CD4-positive, CD25-positive, alpha-beta regulatory T cell (primary cell): ENCODE data around the gene EPB41L4A. TPM values are rescaled to one million over a fixed set of nuclear protein-coding genes. Genes with fewer than 3 reads are reported as not detected.
"Not testable (repeated sequence)": the region's sequence is repeated elsewhere in the genome, so short reads cannot be mapped to it uniquely, and the experiment has no call there.

Source experiments
- ATAC-seq, 2 donors: fragments of 150-1000 bp; cut with Tn5 transposase; one replicate each; pipeline ENCODE4 v1.10.0; 2021; ENCODE audit warnings: low read depth in 2 of 2, moderate number of reproducible peaks in 2 of 2, moderate library complexity in 1 of 2
- DNase-seq, 3 donors: peaks; one replicate each; pipeline versions ENCODE4 v3.0.0 to v3.0.0-alpha.2; 2012 to 2022; ENCODE audit warnings: mixed read lengths in 1 of 3
- H3K27ac ChIP-seq: one replicate; pipeline ENCODE4 v1.7.0; 2013; ENCODE audit warnings: mild to moderate bottlenecking, low read length; ENCODE audit not compliant: insufficient read depth, poor library complexity, severe bottlenecking
- H3K27me3 ChIP-seq: one replicate; pipeline ENCODE4 v1.7.0; 2013; ENCODE audit warnings: low read length; ENCODE audit not compliant: control insufficient read depth, insufficient read depth
- H3K36me3 ChIP-seq: one replicate; pipeline ENCODE4 v1.7.0; 2013; ENCODE audit warnings: mild to moderate bottlenecking, low read length, moderate library complexity; ENCODE audit not compliant: control insufficient read depth, insufficient read depth
- H3K4me1 ChIP-seq: 2 replicates; pipeline ENCODE4 v1.7.0; 2013; ENCODE audit warnings: mild to moderate bottlenecking, low read length; ENCODE audit not compliant: insufficient read depth, control insufficient read depth, poor library complexity, severe bottlenecking
- H3K4me3 ChIP-seq: one replicate; pipeline ENCODE4 v1.7.0; 2013; ENCODE audit warnings: low read depth, mild to moderate bottlenecking, low read length, moderate library complexity
- H3K9me3 ChIP-seq, 2 experiments: 1 replicate in 1 of 2; 2 replicates in 1 of 2; pipeline ENCODE4 v1.7.0; 2013; ENCODE audit warnings: low read length in 2 of 2, mild to moderate bottlenecking in 1 of 2, moderate library complexity in 1 of 2; ENCODE audit not compliant: control insufficient read depth in 2 of 2
- H3K27ac Mint-ChIP-seq, 3 donors: one replicate each; pipeline ENCODE4 v1.8.0; 2020 to 2022; ENCODE audit warnings: mild to moderate bottlenecking in 3 of 3, mixed read lengths in 3 of 3, moderate library complexity in 2 of 3
- H3K27me3 Mint-ChIP-seq: one replicate; pipeline ENCODE4 v1.8.0; 2022; ENCODE audit warnings: mild to moderate bottlenecking, mixed read lengths
- H3K36me3 Mint-ChIP-seq: one replicate; pipeline ENCODE4 v1.8.0; 2020; ENCODE audit warnings: mixed read lengths
- H3K4me1 Mint-ChIP-seq, 4 donors: one replicate each; pipeline ENCODE4 v1.8.0; 2020 to 2022; ENCODE audit warnings: mixed read lengths in 4 of 4, mild to moderate bottlenecking in 1 of 4
- H3K4me3 Mint-ChIP-seq, 4 donors: one replicate each; pipeline ENCODE4 v1.8.0; 2020 to 2022; ENCODE audit warnings: mild to moderate bottlenecking in 4 of 4, mixed read lengths in 4 of 4, moderate library complexity in 3 of 4
- H3K9me3 Mint-ChIP-seq, 7 donors: one replicate each; pipeline ENCODE4 v1.8.0; 2020 to 2022; ENCODE audit warnings: mixed read lengths in 7 of 7, mild to moderate bottlenecking in 3 of 7, moderate library complexity in 2 of 7
- polyA plus RNA-seq, 4 donors: library from polyadenylated mRNA; unstranded; fragments of 300-500 nt; fragmentation: Illumina TruSeq; gene quantifications; one replicate each; pipeline ENCODE4 v1.2.3, GENCODE V29; 2021
- total RNA-seq: library from RNA; stranded (reverse); gene quantifications from one replicate; pipeline ENCODE4 v1.2.3, GENCODE V29; 2022

The EPB41L4A gene
- total and polyA plus RNA-seq, 5 donors from 2014 or later = 0.09 to 0.38 (median 0.22) TPM; not detected in 1

DNA sequence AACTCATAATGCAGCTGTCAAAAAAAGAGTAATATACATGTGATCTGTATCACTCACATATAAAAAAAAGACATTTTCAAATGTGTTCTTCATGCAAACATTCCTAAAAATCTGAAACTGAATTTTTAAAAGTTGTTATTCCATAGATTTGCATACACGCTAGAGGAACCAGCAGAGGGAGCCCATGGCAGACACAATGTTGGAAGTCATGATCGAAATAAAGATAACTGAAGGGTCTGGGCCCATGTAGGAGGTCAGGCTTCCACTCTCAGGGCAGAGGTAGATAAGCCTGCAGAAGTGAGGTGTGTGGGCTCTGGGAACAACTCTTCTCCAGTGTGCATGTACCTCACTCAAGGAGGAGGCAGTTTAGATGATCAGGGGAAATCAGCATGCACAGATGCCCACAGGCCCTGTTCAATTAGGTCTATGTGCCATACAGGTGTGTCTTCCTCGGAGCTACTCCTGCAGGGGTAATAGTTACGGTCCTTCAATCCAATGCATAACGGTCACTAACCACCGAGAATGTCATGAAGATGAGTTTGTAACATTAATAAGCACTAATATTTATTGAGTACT is 208.6 kb downstream of the EPB41L4A start:
- Mint-ChIP-seq H3K9me3 (peaks cover 0 to 3% (median 0%) of the 10 kb centered on the region in 7 donors), H3K36me3 (no peaks in the 10 kb centered on the region), H3K27me3 (peaks cover 22% of the 10 kb centered on the region), H3K27ac (no peak overlapping the region), H3K4me3 (no peak overlapping the region), H3K4me1 (no peaks in the 10 kb centered on the region)
- ATAC-seq (no peak), DNase-seq (peak in 1 of 3 donors; percentile 5)
- Histone ChIP-seq H3K4me3 (no peak overlapping the region), H3K4me1 (no peaks in the 10 kb centered on the region), H3K9me3 (no peaks in the 10 kb centered on the region), H3K27me3 (peaks cover 2% of the 10 kb centered on the region), H3K27ac (no peak overlapping the region), H3K36me3 (no peaks in the 10 kb centered on the region)

DNA sequence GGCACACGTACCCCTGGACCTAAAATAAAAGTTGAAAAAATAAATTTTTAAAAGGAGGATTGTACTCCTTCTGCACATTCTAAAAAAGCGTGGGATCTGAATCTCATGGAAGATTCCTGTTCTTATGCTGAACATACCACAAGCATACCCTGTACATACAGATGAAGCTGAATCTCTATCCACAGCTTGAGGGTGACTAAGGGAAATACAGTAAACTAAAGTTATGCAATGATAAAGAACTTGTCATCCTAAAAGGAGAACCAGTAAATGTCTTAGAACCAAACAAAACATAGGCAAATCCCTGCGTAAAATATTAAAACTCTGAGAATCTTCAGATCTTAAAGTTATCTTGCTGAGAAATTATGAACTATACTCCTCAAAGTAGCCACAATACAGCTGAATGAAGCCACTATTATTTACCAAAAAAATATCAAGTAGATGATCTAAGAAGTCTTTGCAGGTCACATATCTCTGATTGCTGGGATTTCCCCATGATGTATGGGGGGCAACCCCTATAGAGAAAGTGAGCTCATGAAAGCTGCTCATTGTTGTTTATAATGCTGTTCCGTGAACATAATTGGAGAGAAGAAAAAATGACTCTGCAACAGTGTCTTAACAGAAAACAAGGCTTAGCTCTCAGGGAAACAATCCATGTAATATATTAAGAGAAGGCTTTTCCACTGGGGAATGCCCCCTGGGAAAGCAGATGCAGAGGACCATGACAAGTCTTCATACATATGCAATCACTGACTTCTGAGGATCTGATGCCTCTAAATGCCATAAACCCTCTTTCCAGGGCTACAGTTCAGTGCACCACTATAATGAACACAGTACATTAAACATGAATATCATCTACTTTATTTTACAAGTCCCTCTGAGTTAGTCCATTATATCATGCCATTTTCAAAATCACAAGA is 210.1 kb downstream of the EPB41L4A start:
- ATAC-seq (no peak), DNase-seq (no peak)
- no peaks in the 10 kb centered on the region for H3K4me1 ChIP-seq
- no peak overlapping the region for H3K27ac ChIP-seq
- H3K4me3 ChIP-seq = no peak overlapping the region
- Mint-ChIP-seq H3K4me1 (no peaks in the 10 kb centered on the region), H3K27me3 (peaks cover 30% of the 10 kb centered on the region), H3K27ac (no peak overlapping the region), H3K9me3 (peaks cover 0 to 3% (median 0%) of the 10 kb centered on the region in 7 donors), H3K4me3 (no peak overlapping the region), H3K36me3 (no peaks in the 10 kb centered on the region)
- no peaks in the 10 kb centered on the region for H3K36me3 ChIP-seq
- H3K9me3 ChIP-seq = no peaks in the 10 kb centered on the region
- peaks cover 2% of the 10 kb centered on the region for H3K27me3 ChIP-seq

DNA sequence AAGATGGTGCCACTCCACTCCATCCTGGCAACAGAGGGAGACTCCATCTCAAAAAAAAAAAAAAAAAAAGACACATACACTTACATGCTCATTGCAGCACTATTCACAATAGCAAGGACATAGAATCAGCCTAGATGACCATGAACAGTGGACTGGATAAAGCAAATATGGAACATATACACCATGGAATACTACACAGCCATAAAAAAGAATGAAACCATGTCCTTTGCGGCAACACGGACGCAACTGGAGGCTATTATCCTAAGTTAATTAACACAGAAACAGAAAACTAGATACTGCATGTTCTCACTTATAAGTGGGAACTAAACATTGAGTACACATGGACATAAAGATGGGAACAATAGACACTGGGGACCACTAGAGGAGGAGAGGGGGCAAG is 210.9 kb downstream of the EPB41L4A start:
- H3K27ac Mint-ChIP-seq, H3K27me3 ChIP-seq, H3K36me3 Mint-ChIP-seq, H3K4me3 ChIP-seq, ATAC-seq, H3K36me3 ChIP-seq, H3K9me3 ChIP-seq, H3K27ac ChIP-seq, H3K4me1 ChIP-seq, H3K9me3 Mint-ChIP-seq, DNase-seq, H3K4me1 Mint-ChIP-seq, H3K4me3 Mint-ChIP-seq: not testable (repeated sequence)
- H3K27me3 Mint-ChIP-seq = peaks cover 25% of the 10 kb centered on the region

GRCh38 chr5:112205846-112206245 is 213.2 kb downstream of the EPB41L4A start:
- Histone ChIP-seq H3K4me3 (no peak overlapping the region), H3K36me3 (no peaks in the 10 kb centered on the region), H3K9me3 (no peaks in the 10 kb centered on the region), H3K27ac (no peak overlapping the region), H3K4me1 (no peaks in the 10 kb centered on the region), H3K27me3 (peaks cover 7% of the 10 kb centered on the region)
- no peak for ATAC-seq
- Mint-ChIP-seq H3K4me1 (no peaks in the 10 kb centered on the region), H3K4me3 (no peak overlapping the region), H3K27me3 (peaks cover 28% of the 10 kb centered on the region), H3K27ac (no peak overlapping the region), H3K36me3 (no peaks in the 10 kb centered on the region), H3K9me3 (peaks cover 0 to 3% (median 0%) of the 10 kb centered on the region in 7 donors)
- no peak for DNase-seq

DNA sequence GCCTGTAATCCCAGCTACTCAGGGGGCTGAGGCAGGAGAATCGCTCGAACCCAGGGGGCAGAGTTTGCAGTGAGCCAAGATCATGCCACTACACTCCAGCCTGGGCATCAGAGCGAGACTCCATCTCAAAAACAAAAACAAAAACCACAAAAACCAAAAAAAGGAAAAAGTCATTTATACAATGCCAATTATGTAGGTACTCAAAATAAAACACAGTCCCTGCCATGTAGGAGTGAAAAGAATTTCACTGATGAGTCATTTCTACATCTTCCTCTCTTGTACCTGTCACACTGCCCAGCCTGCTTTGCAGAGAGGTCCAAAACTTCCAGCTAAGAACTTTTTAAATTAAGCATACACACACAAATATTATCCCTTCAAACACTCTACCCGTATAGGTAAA is 215.8 kb downstream of the EPB41L4A start:
- no peak overlapping the region for H3K4me3 Mint-ChIP-seq
- no peak for DNase-seq
- no peak overlapping the region for H3K4me3 ChIP-seq
- ATAC-seq = no peak
- H3K9me3 ChIP-seq = no peaks in the 10 kb centered on the region
- H3K27me3 ChIP-seq = peaks cover 5% of the 10 kb centered on the region
- H3K9me3 Mint-ChIP-seq = peaks cover 0 to 3% (median 0%) of the 10 kb centered on the region in 7 donors
- no peak overlapping the region for H3K27ac ChIP-seq
- H3K36me3 ChIP-seq = no peaks in the 10 kb centered on the region
- H3K27me3 Mint-ChIP-seq = peaks cover 27% of the 10 kb centered on the region
- no peak overlapping the region for H3K27ac Mint-ChIP-seq
- no peaks in the 10 kb centered on the region for H3K4me1 Mint-ChIP-seq
- H3K4me1 ChIP-seq = no peaks in the 10 kb centered on the region
- H3K36me3 Mint-ChIP-seq = no peaks in the 10 kb centered on the region

DNA sequence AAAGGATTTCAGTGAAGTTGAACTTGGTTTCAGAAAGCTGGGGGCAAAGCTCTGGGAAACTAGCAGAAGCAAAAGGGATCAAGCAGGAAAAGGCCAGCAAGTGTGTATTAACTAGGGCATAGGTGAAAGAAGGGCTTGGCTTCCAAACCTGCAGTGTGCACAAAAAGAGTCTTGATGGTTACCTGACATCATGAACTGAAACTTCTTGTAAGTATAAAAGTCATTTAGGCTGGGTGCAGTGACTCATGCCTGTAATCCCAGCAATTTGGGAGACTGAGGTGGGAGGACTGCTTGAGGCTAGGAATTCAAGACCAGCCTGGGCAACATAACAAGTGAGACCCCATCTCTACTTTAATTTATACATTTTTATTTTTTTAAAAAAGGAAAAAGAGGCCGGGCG is 216.4 kb downstream of the EPB41L4A start:
- Mint-ChIP-seq H3K4me3 (no peak overlapping the region), H3K27me3 (peaks cover 27% of the 10 kb centered on the region), H3K36me3 (no peaks in the 10 kb centered on the region), H3K27ac (no peak overlapping the region), H3K4me1 (no peaks in the 10 kb centered on the region), H3K9me3 (peaks cover 0 to 3% (median 0%) of the 10 kb centered on the region in 7 donors)
- peaks cover 5% of the 10 kb centered on the region for H3K27me3 ChIP-seq
- H3K36me3 ChIP-seq = no peaks in the 10 kb centered on the region
- no peak overlapping the region for H3K4me3 ChIP-seq
- DNase-seq (no peak), ATAC-seq (no peak)
- H3K27ac ChIP-seq = no peak overlapping the region
- no peaks in the 10 kb centered on the region for H3K4me1 ChIP-seq
- no peaks in the 10 kb centered on the region for H3K9me3 ChIP-seq

DNA sequence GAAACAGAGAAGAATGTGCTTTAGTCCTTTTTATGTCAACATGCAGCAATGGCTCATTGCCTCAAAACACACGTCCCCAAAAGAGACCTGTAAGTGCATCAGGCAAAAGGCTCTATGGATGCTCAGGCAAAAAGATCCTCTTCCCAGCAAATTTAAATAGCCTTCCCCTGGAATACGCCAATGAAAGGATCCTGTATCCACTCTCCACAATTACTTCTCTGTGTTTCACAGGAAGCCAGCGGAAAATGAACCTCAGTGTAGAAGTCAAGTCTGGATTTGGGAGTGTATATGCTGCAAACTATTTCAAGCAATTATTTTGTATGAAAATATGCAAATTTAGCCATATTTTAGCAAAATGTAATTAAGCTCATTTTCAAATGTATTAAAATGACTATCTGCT is 217.9 kb downstream of the EPB41L4A start:
- Mint-ChIP-seq H3K27me3 (peaks cover 21% of the 10 kb centered on the region), H3K27ac (no peak overlapping the region), H3K4me1 (no peaks in the 10 kb centered on the region), H3K36me3 (no peaks in the 10 kb centered on the region), H3K9me3 (peaks cover 0 to 2% (median 0%) of the 10 kb centered on the region in 7 donors), H3K4me3 (no peak overlapping the region)
- no peaks in the 10 kb centered on the region for H3K4me1 ChIP-seq
- no peak overlapping the region for H3K27ac ChIP-seq
- H3K4me3 ChIP-seq = no peak overlapping the region
- no peaks in the 10 kb centered on the region for H3K36me3 ChIP-seq
- H3K9me3 ChIP-seq = no peaks in the 10 kb centered on the region
- no peak for DNase-seq
- no peak for ATAC-seq
- peaks cover 5% of the 10 kb centered on the region for H3K27me3 ChIP-seq
